Calu3 (cell line): ENCODE results near the gene DNAAF1. TPM values are rescaled to one million over a fixed set of nuclear protein-coding genes. Genes with fewer than 3 reads are reported as not detected.
A peak's percentile ranks its signal among the peaks of the same experiment; 100 is the strongest.

Source experiments
- BruUV-seq: library from RNA; stranded (reverse); fragments of 400-500 nt; replicated peaks from 2 replicates; lab custom pipeline; 2021; lab: Mats Ljungman, UMichigan
- CTCF ChIA-PET: fragments of 300-600 bp; sonication (Branson Sonifier 250); formaldehyde crosslinking; loops from one replicate; lab custom pipeline; 2022; ENCODE audit warnings: antibody characterized with exemption; lab: Charles Lee
- DNase-seq: peaks from one replicate; pipeline ENCODE4 v3.0.0; 2022
- H3K27ac Mint-ChIP-seq: one replicate; pipeline ENCODE4 v1.8.0; 2022; ENCODE audit warnings: mixed read lengths; ENCODE audit not compliant: unreplicated experiment
- H3K27me3 Mint-ChIP-seq: one replicate; pipeline ENCODE4 v1.8.0; 2022; ENCODE audit warnings: mixed read lengths; ENCODE audit not compliant: unreplicated experiment
- H3K36me3 Mint-ChIP-seq: one replicate; pipeline ENCODE4 v1.8.0; 2022; ENCODE audit warnings: mild to moderate bottlenecking, moderate library complexity, mixed read lengths; ENCODE audit not compliant: insufficient read depth, unreplicated experiment
- H3K4me1 Mint-ChIP-seq: one replicate; pipeline ENCODE4 v1.8.0; 2022; ENCODE audit warnings: mild to moderate bottlenecking, low read depth, mixed read lengths; ENCODE audit not compliant: unreplicated experiment
- H3K4me3 Mint-ChIP-seq: one replicate; pipeline ENCODE4 v1.8.0; 2022; ENCODE audit warnings: mild to moderate bottlenecking, low read depth, moderate library complexity, mixed read lengths; ENCODE audit not compliant: unreplicated experiment
- H3K9me3 Mint-ChIP-seq: one replicate; pipeline ENCODE4 v1.8.0; 2022; ENCODE audit warnings: low read depth, mixed read lengths; ENCODE audit not compliant: unreplicated experiment
- intact Hi-C: fragments of 100-400 bp; cut with micrococcal nuclease; formaldehyde crosslinking; loops from one replicate; pipeline ENCODE4 v1.10.0; 2022; ENCODE audit not compliant: unreplicated experiment
- total RNA-seq: library from RNA; stranded (reverse); gene quantifications from 2 replicates; pipeline ENCODE4 v1.2.3, GENCODE V29; 2022
- TF ChIP-seq, protein P1 (sequence below): fragments of 200-600 bp; IDR thresholded peaks from one replicate; pipeline ENCODE4 v1.8.0; 2022; ENCODE audit warnings: antibody characterized with exemption; ENCODE audit not compliant: unreplicated experiment

DNAAF1 gene
- total RNA-seq, 1 experiment from 2014 or later: not detected

GRCh38 chr16:84141143-84141670, 3.9 kb upstream of the DNAAF1 start:
- intact Hi-C loops: no loop called here
- no peaks in the 10 kb centered on the region for H3K9me3 Mint-ChIP-seq
- H3K27ac Mint-ChIP-seq: no peak overlapping the region
- TF ChIP-seq, protein P1, sequence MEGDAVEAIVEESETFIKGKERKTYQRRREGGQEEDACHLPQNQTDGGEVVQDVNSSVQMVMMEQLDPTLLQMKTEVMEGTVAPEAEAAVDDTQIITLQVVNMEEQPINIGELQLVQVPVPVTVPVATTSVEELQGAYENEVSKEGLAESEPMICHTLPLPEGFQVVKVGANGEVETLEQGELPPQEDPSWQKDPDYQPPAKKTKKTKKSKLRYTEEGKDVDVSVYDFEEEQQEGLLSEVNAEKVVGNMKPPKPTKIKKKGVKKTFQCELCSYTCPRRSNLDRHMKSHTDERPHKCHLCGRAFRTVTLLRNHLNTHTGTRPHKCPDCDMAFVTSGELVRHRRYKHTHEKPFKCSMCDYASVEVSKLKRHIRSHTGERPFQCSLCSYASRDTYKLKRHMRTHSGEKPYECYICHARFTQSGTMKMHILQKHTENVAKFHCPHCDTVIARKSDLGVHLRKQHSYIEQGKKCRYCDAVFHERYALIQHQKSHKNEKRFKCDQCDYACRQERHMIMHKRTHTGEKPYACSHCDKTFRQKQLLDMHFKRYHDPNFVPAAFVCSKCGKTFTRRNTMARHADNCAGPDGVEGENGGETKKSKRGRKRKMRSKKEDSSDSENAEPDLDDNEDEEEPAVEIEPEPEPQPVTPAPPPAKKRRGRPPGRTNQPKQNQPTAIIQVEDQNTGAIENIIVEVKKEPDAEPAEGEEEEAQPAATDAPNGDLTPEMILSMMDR: no peak
- DNase-seq: peak; percentile 15
- H3K4me1 Mint-ChIP-seq: peaks cover 9% of the 10 kb centered on the region
- BruUV-seq: no TSS peak
- H3K27me3 Mint-ChIP-seq: no peaks in the 10 kb centered on the region
- peaks cover 22% of the 10 kb centered on the region for H3K36me3 Mint-ChIP-seq
- H3K4me3 Mint-ChIP-seq: no peak overlapping the region
- CTCF ChIA-PET: no interaction called here

GRCh38 chr16:84143081-84143480, 2.0 kb upstream of the DNAAF1 start:
- DNase-seq: no peak
- Mint-ChIP-seq H3K36me3 (peaks cover 22% of the 10 kb centered on the region), H3K27ac (no peak overlapping the region), H3K4me3 (no peak overlapping the region), H3K9me3 (no peaks in the 10 kb centered on the region), H3K27me3 (no peaks in the 10 kb centered on the region), H3K4me1 (peaks cover 9% of the 10 kb centered on the region)
- BruUV-seq: no TSS peak
- intact Hi-C loops: no loop called here
- CTCF ChIA-PET: no interaction called here
- TF ChIP-seq, protein P1: no peak

DNA sequence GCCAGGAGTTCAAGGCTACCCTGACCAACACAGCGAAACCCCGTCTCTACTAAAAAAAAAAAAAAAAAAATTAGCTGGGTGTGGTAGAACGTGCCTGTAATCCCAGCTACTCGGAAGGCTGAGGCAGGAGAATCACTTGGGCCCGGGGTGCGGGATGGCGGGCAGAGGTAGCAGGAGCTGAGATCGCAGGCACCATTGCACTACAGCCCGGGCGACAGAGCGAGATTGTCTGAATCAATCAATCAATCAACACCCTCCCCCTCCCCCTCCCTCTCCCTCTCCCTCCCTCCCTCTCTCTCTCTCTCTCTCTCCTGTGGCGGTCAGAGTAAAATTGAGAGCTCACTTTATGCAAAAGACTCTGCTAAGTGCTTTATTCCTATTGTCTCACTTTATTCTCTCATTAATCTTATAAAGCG, 1.3 kb upstream of the DNAAF1 start:
- Mint-ChIP-seq H3K27me3 (no peaks in the 10 kb centered on the region), H3K4me1 (peaks cover 5% of the 10 kb centered on the region), H3K9me3 (no peaks in the 10 kb centered on the region), H3K36me3 (peaks cover 22% of the 10 kb centered on the region), H3K4me3 (peak overlapping the region; percentile 95), H3K27ac (peak overlapping the region; percentile 87)
- intact Hi-C loops: loop anchor here (1.0 kb wide), 1 partner anchor 32 kb away; no protein-coding TSS in a partner anchor
- TF ChIP-seq, protein P1: no peak
- CTCF ChIA-PET: interaction anchor here (0.8 to 1.0 kb wide), 2 partner anchors 59 to 164 kb away, joined by 3 read pairs; no protein-coding TSS in a partner anchor
- BruUV-seq: no TSS peak
- DNase-seq: no peak

DNA sequence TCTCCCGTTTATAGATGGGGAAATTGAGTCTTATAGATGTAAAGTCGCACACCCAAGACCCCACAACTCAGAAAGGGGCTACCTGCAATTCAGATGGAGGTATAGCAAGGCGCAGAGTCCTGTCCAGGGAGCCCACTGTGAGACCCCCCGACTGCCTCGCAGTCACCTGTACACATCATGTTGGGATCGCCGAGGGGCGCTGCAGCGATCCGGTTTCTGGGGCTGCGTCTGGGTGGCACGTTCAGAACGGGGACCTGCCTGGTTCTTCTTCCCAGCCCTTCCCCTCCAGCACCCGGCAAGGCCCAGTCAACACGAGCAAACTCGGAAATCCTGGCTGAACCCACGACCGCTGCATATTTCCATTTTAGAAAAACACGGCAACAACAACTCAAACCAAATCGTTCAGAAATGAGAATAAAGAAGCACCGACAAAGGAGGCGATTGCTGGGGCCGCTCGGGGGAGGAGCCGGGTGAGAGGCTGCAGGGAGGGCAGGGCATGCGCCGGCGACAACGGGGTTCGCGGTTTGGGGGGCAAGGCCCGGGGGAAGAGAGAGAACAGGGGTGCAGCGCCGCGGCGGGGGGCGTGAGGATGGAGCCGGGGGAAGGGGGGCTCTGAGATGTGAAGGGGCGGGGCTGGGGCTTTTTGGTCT, 774 bp upstream of the DNAAF1 start:
- intact Hi-C loops: loop anchor here (1.0 kb wide), 1 partner anchor 31 kb away; no protein-coding TSS in a partner anchor
- peak overlapping the region; percentile 95 for H3K4me3 Mint-ChIP-seq
- no TSS peak for BruUV-seq

More for the DNA sequence above, 774 bp upstream of the DNAAF1 start:
- CTCF ChIA-PET: interaction anchor here (0.8 to 1.3 kb wide), 5 partner anchors 12 to 164 kb away, joined by 3 to 6 read pairs (median 4); partner anchors contain the start of genes MBTPS1 and TAF1C
- TF ChIP-seq, protein P1: no peak
- Mint-ChIP-seq H3K4me1 (no peaks in the 10 kb centered on the region), H3K27me3 (no peaks in the 10 kb centered on the region), H3K36me3 (peaks cover 22% of the 10 kb centered on the region), H3K27ac (peak overlapping the region; percentile 87), H3K9me3 (no peaks in the 10 kb centered on the region)
- DNase-seq: peak; percentile 51
